VCaP (cell line): ENCODE results near the gene CASZ1.

ENCODE experiments used
- H3K27ac ChIP-seq: fragments of 450-650 bp; 2 replicates; pipeline ENCODE4 v1.5.1; 2017
- TF ChIP-seq, protein P1 (sequence below): fragments of 450-650 bp; conservative IDR thresholded peaks from 2 replicates; pipeline ENCODE4 v1.5.1; 2017; ENCODE audit warnings: mild to moderate bottlenecking, moderate library complexity

The CASZ1 gene

DNA sequence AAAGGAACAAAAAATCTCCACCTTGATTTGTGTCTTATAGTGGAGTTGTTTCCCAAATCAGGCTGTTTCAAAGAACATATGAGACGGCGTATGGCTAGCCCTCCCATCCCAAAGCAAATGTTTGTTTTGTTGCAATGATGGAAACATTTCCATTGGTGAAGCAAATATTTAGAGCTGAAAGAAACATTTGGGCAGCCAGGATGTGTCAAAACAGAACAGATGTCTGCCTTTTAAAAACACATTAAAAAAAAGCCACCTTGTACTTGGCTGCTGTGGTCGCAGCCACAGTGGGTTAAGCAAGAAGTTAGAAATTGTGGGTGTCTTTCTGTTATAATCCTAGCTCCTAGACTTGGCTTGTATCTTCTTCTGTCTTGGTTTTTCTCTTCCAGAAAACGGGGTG is 205.4 kb downstream of the CASZ1 start:
- no peak overlapping the region for H3K27ac ChIP-seq
- TF ChIP-seq, protein P1, sequence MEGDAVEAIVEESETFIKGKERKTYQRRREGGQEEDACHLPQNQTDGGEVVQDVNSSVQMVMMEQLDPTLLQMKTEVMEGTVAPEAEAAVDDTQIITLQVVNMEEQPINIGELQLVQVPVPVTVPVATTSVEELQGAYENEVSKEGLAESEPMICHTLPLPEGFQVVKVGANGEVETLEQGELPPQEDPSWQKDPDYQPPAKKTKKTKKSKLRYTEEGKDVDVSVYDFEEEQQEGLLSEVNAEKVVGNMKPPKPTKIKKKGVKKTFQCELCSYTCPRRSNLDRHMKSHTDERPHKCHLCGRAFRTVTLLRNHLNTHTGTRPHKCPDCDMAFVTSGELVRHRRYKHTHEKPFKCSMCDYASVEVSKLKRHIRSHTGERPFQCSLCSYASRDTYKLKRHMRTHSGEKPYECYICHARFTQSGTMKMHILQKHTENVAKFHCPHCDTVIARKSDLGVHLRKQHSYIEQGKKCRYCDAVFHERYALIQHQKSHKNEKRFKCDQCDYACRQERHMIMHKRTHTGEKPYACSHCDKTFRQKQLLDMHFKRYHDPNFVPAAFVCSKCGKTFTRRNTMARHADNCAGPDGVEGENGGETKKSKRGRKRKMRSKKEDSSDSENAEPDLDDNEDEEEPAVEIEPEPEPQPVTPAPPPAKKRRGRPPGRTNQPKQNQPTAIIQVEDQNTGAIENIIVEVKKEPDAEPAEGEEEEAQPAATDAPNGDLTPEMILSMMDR: no peak

- TF ChIP-seq, protein P1: no peak
- no peak overlapping the region for H3K27ac ChIP-seq
Measured at GRCh38 chr1:10589074-10589473, 207.4 kb downstream of the CASZ1 start.

DNA sequence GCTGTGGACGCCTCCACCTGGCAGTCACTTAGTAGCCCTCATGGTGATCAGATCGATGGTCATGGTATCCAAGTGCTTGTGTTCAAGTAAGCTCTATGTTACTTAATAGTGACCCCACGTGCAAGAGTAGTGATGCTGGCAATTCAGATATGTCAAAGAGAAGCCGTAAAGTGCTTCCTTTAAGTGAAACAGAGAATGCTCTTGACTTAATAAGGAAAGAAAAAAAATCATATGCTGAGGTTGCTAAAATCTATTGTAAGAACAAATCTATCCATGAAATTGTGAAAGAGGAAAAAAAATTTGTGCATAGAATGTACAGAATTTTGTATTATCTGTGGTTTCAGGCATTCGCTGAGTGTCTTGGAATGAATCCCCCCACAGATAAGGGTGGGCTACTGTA is 207.8 kb downstream of the CASZ1 start:
- TF ChIP-seq, protein P1: no peak
- no peak overlapping the region for H3K27ac ChIP-seq
